Islet precursor cell (in vitro differentiated cells): ENCODE measurements around the gene TAF1B.

Experiments used
- DNase-seq: peaks from one replicate; pipeline ENCODE4 v3.0.0-alpha.2; 2018

The TAF1B gene

GRCh38 chr2:9843229-9844035 lies at the start of gene TAF1B:
TAF1B (plus strand) TSS chr2:9843474; CDS start chr2:9843542, 68 bp downstream.
- peak; percentile 98 for DNase-seq

GRCh38 chr2:9793918-9794717 lies 49.2 kb upstream of the TAF1B start:
- no peak for DNase-seq

GRCh38 chr2:9795071-9795470 lies 48.2 kb upstream of the TAF1B start:
- DNase-seq: peak; percentile 39

- DNase-seq: peak; percentile 69
Measured at GRCh38 chr2:9796056-9797010, 46.9 kb upstream of the TAF1B start.

- DNase-seq: peak; percentile 47
Measured at GRCh38 chr2:9797086-9797485, 46.2 kb upstream of the TAF1B start.

- peak; percentile 76 for DNase-seq
Measured at GRCh38 chr2:9797681-9798556, 45.4 kb upstream of the TAF1B start.

- DNase-seq: no peak
Measured at GRCh38 chr2:9799011-9799596, 44.2 kb upstream of the TAF1B start.

- DNase-seq: peak; percentile 97
Measured at GRCh38 chr2:9799729-9800632, 43.3 kb upstream of the TAF1B start.

- peak; percentile 54 for DNase-seq
Measured at GRCh38 chr2:9800639-9800974, 42.7 kb upstream of the TAF1B start.

GRCh38 chr2:9800975-9801726 lies 42.1 kb upstream of the TAF1B start:
- DNase-seq: peak; percentile 82

- DNase-seq: peak; percentile 55
Measured at GRCh38 chr2:9802576-9802993, 40.7 kb upstream of the TAF1B start.

- DNase-seq: peak; percentile 83
Measured at GRCh38 chr2:9803023-9803805, 40.1 kb upstream of the TAF1B start.

GRCh38 chr2:9805435-9806297 lies 37.6 kb upstream of the TAF1B start:
- DNase-seq: no peak

GRCh38 chr2:9806298-9806610 lies 37.0 kb upstream of the TAF1B start:
- DNase-seq: peak; percentile 43

GRCh38 chr2:9806656-9807055 lies 36.6 kb upstream of the TAF1B start:
- DNase-seq: peak; percentile 39

- DNase-seq: peak; percentile 49
Measured at GRCh38 chr2:9807056-9807455, 36.2 kb upstream of the TAF1B start.

- DNase-seq: peak; percentile 42
Measured at GRCh38 chr2:9807555-9808305, 35.5 kb upstream of the TAF1B start.
